ENCODE measurements around the gene TDRD9.

Gene TDRD9

GRCh38 chr14:104085032-104085888, 157.0 kb downstream of the TDRD9 start, which contains the start of gene ASPG:
Gene ASPG, plus strand, starts transcription at chr14:104085700. Its CDS starts 71 bp downstream, at chr14:104085771.
- peaks cover 4% of the 10 kb centered on the region for H3K27me3 ChIP-seq (ENCODE audit: control insufficient read depth, insufficient read depth, low read length)
- peak within 1 kb of the TSS; percentile 41 for H3K4me3 ChIP-seq (ENCODE audit: low read depth, low read length)
- H3K9me3 ChIP-seq (ENCODE audit: control insufficient read depth, insufficient read depth, low read length), result no peaks in the 10 kb centered on the region
- no peaks in the 10 kb centered on the region for H3K4me1 ChIP-seq (ENCODE audit: control insufficient read depth, insufficient read depth, low read length)
- no peaks in the 10 kb centered on the region for H3K36me3 ChIP-seq (ENCODE audit: control insufficient read depth, insufficient read depth, low read length)
- H3K9ac ChIP-seq (ENCODE audit: low read depth, low read length), result no peak within 1 kb of the TSS

GRCh38 chr14:104085889-104086201, 157.6 kb downstream of the TDRD9 start:
- Histone ChIP-seq H3K9me3 (ENCODE audit: control insufficient read depth, insufficient read depth, low read length) (no peaks in the 10 kb centered on the region), H3K4me1 (ENCODE audit: control insufficient read depth, insufficient read depth, low read length) (no peaks in the 10 kb centered on the region), H3K9ac (ENCODE audit: low read depth, low read length) (no peak overlapping the region), H3K36me3 (ENCODE audit: control insufficient read depth, insufficient read depth, low read length) (peaks cover 3% of the 10 kb centered on the region), H3K4me3 (ENCODE audit: low read depth, low read length) (peak overlapping the region; percentile 41), H3K27me3 (ENCODE audit: control insufficient read depth, insufficient read depth, low read length) (peaks cover 4% of the 10 kb centered on the region)

GRCh38 chr14:104086210-104086660, 158.0 kb downstream of the TDRD9 start:
- no peaks in the 10 kb centered on the region for H3K4me1 ChIP-seq (ENCODE audit: control insufficient read depth, insufficient read depth, low read length)
- peaks cover 4% of the 10 kb centered on the region for H3K27me3 ChIP-seq (ENCODE audit: control insufficient read depth, insufficient read depth, low read length)
- no peaks in the 10 kb centered on the region for H3K9me3 ChIP-seq (ENCODE audit: control insufficient read depth, insufficient read depth, low read length)
- H3K4me3 ChIP-seq (ENCODE audit: low read depth, low read length), result peak overlapping the region; percentile 41
- peaks cover 3% of the 10 kb centered on the region for H3K36me3 ChIP-seq (ENCODE audit: control insufficient read depth, insufficient read depth, low read length)
- H3K9ac ChIP-seq (ENCODE audit: low read depth, low read length), result no peak overlapping the region

GRCh38 chr14:104086661-104087461, 158.6 kb downstream of the TDRD9 start:
- Histone ChIP-seq H3K27me3 (ENCODE audit: control insufficient read depth, insufficient read depth, low read length) (peaks cover 4% of the 10 kb centered on the region), H3K9me3 (ENCODE audit: control insufficient read depth, insufficient read depth, low read length) (no peaks in the 10 kb centered on the region), H3K4me3 (ENCODE audit: low read depth, low read length) (no peak overlapping the region), H3K36me3 (ENCODE audit: control insufficient read depth, insufficient read depth, low read length) (peaks cover 3% of the 10 kb centered on the region), H3K9ac (ENCODE audit: low read depth, low read length) (no peak overlapping the region), H3K4me1 (ENCODE audit: control insufficient read depth, insufficient read depth, low read length) (no peaks in the 10 kb centered on the region)

- H3K27me3 ChIP-seq (ENCODE audit: control insufficient read depth, insufficient read depth, low read length), result peaks cover 4% of the 10 kb centered on the region
- H3K9me3 ChIP-seq (ENCODE audit: control insufficient read depth, insufficient read depth, low read length), result no peaks in the 10 kb centered on the region
- H3K9ac ChIP-seq (ENCODE audit: low read depth, low read length), result no peak overlapping the region
- peaks cover 3% of the 10 kb centered on the region for H3K36me3 ChIP-seq (ENCODE audit: control insufficient read depth, insufficient read depth, low read length)
- no peak overlapping the region for H3K4me3 ChIP-seq (ENCODE audit: low read depth, low read length)
- no peaks in the 10 kb centered on the region for H3K4me1 ChIP-seq (ENCODE audit: control insufficient read depth, insufficient read depth, low read length)
Measured at GRCh38 chr14:104087505-104087904, 159.2 kb downstream of the TDRD9 start.

GRCh38 chr14:104087981-104088850, 160.0 kb downstream of the TDRD9 start:
- H3K27me3 ChIP-seq (ENCODE audit: control insufficient read depth, insufficient read depth, low read length), result peaks cover 4% of the 10 kb centered on the region
- peaks cover 3% of the 10 kb centered on the region for H3K36me3 ChIP-seq (ENCODE audit: control insufficient read depth, insufficient read depth, low read length)
- no peaks in the 10 kb centered on the region for H3K4me1 ChIP-seq (ENCODE audit: control insufficient read depth, insufficient read depth, low read length)
- H3K9me3 ChIP-seq (ENCODE audit: control insufficient read depth, insufficient read depth, low read length), result no peaks in the 10 kb centered on the region
- no peak overlapping the region for H3K4me3 ChIP-seq (ENCODE audit: low read depth, low read length)
- no peak overlapping the region for H3K9ac ChIP-seq (ENCODE audit: low read depth, low read length)

GRCh38 chr14:104090071-104090748, 162.0 kb downstream of the TDRD9 start:
- H3K4me3 ChIP-seq (ENCODE audit: low read depth, low read length), result no peak overlapping the region
- H3K9me3 ChIP-seq (ENCODE audit: control insufficient read depth, insufficient read depth, low read length), result no peaks in the 10 kb centered on the region
- no peak overlapping the region for H3K9ac ChIP-seq (ENCODE audit: low read depth, low read length)
- H3K4me1 ChIP-seq (ENCODE audit: control insufficient read depth, insufficient read depth, low read length), result no peaks in the 10 kb centered on the region
- H3K36me3 ChIP-seq (ENCODE audit: control insufficient read depth, insufficient read depth, low read length), result peaks cover 3% of the 10 kb centered on the region
- peaks cover 4% of the 10 kb centered on the region for H3K27me3 ChIP-seq (ENCODE audit: control insufficient read depth, insufficient read depth, low read length)

GRCh38 chr14:104091061-104091926, 163.0 kb downstream of the TDRD9 start:
- H3K27me3 ChIP-seq (ENCODE audit: control insufficient read depth, insufficient read depth, low read length), result peaks cover 2% of the 10 kb centered on the region
- peaks cover 3% of the 10 kb centered on the region for H3K36me3 ChIP-seq (ENCODE audit: control insufficient read depth, insufficient read depth, low read length)
- H3K9ac ChIP-seq (ENCODE audit: low read depth, low read length), result no peak overlapping the region
- H3K4me3 ChIP-seq (ENCODE audit: low read depth, low read length), result no peak overlapping the region
- H3K4me1 ChIP-seq (ENCODE audit: control insufficient read depth, insufficient read depth, low read length), result no peaks in the 10 kb centered on the region
- H3K9me3 ChIP-seq (ENCODE audit: control insufficient read depth, insufficient read depth, low read length), result no peaks in the 10 kb centered on the region

GRCh38 chr14:104091927-104092771, 163.9 kb downstream of the TDRD9 start:
- Histone ChIP-seq H3K4me3 (ENCODE audit: low read depth, low read length) (no peak overlapping the region), H3K9me3 (ENCODE audit: control insufficient read depth, insufficient read depth, low read length) (no peaks in the 10 kb centered on the region), H3K27me3 (ENCODE audit: control insufficient read depth, insufficient read depth, low read length) (no peaks in the 10 kb centered on the region), H3K4me1 (ENCODE audit: control insufficient read depth, insufficient read depth, low read length) (no peaks in the 10 kb centered on the region), H3K36me3 (ENCODE audit: control insufficient read depth, insufficient read depth, low read length) (peaks cover 3% of the 10 kb centered on the region), H3K9ac (ENCODE audit: low read depth, low read length) (no peak overlapping the region)

GRCh38 chr14:104092931-104093365, 164.7 kb downstream of the TDRD9 start:
- Histone ChIP-seq H3K9ac (ENCODE audit: low read depth, low read length) (no peak overlapping the region), H3K4me3 (ENCODE audit: low read depth, low read length) (no peak overlapping the region), H3K9me3 (ENCODE audit: control insufficient read depth, insufficient read depth, low read length) (no peaks in the 10 kb centered on the region), H3K36me3 (ENCODE audit: control insufficient read depth, insufficient read depth, low read length) (peaks cover 3% of the 10 kb centered on the region), H3K4me1 (ENCODE audit: control insufficient read depth, insufficient read depth, low read length) (no peaks in the 10 kb centered on the region), H3K27me3 (ENCODE audit: control insufficient read depth, insufficient read depth, low read length) (no peaks in the 10 kb centered on the region)

Measured in iPS-15b (cell line).